Measurements from ENCODE around the gene PCP2.
"Not testable (repeated sequence)": the region's sequence is repeated elsewhere in the genome, so short reads cannot be mapped to it uniquely, and the experiment has no call there.

The PCP2 gene

DNA sequence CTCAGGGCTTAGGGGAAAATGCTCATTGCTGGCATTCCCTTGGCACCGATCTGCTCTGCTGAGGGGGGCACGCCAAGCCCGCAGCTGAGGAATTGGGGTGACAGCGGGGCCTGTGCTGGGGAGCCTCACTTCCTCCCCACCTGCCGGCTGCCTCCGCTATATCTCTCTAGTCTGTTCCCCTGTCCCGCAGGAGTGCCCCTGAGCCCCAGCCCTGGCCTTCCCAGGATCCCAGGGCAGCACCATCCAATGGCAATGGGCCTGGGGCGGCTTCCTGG is 12.8 kb upstream of the PCP2 start:
- Mint-ChIP-seq H3K4me3 (no peak overlapping the region), H3K4me1 (peaks cover 5% of the 10 kb centered on the region), H3K9me3 (no peaks in the 10 kb centered on the region), H3K27ac (no peak overlapping the region), H3K27me3 (no peaks in the 10 kb centered on the region), H3K36me3 (peaks cover 59% of the 10 kb centered on the region)
- no peak for ATAC-seq

DNA sequence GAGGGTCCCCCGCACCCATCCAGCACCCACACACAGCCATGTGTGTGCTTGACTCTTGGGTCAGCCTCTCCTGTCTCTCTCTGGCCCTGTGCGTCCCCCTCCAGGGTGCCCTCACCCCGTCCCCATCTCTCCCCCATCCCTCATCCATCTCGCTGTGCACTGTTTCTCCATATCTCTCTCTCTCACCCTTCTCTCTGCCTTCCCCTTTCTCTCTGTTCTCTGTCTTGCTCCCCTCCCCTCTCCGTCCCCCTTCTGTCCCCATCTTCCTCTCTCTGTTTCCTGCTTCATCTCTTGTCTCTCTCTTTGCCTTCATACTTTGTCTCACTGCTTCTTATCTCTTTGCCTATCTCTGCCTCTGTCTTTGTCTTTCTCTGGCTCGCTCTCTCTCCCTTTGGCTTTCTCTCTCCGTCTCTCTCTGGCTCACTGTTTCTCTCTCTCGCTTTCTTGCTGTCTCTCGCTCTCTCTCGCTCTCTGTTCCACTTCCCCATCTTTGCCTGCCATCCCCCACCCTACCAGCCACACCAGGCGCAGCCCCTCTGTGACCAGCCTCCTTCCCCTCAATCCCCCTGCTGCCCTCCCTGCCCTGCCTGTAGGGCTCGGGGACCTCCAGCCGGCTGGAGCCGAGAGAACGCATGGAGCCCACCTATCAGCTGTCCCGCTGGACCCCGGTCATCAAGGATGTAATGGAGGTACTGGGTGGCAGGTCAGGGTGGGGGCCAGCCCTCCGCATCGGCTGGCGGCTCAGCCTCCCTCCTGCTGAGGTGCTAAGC is 12.3 kb upstream of the PCP2 start:
- Mint-ChIP-seq H3K27me3 (no peaks in the 10 kb centered on the region), H3K4me3 (no peak overlapping the region), H3K9me3 (no peaks in the 10 kb centered on the region), H3K27ac (no peak overlapping the region), H3K36me3 (peaks cover 60% of the 10 kb centered on the region), H3K4me1 (peaks cover 5% of the 10 kb centered on the region)
- ATAC-seq, result no peak

DNA sequence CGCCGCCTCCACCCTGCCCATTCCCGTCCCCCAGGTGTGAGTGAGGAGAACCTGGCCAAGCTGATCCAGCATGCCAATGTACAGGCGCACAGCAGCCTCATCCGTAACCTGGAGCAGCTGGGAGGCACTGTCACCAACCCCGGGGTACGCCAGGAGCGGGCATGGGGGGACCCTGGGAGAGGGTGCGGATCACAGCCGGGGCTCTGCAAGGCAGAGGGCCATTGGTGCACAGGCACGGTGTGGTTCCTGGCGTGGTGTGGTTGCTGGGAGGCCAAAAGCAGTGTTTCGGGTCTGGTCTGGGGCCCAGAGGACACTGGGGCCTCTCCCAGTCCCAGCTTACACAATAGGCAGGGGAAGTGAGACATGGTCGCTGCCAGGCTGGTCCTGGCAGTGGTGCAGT is 11.6 kb upstream of the PCP2 start:
- ATAC-seq, result no peak
- H3K4me1 Mint-ChIP-seq, result peaks cover 7% of the 10 kb centered on the region
- no peak overlapping the region for H3K27ac Mint-ChIP-seq
- no peak overlapping the region for H3K4me3 Mint-ChIP-seq
- H3K27me3 Mint-ChIP-seq, result no peaks in the 10 kb centered on the region
- peaks cover under 1% of the 10 kb centered on the region for H3K9me3 Mint-ChIP-seq
- peaks cover 63% of the 10 kb centered on the region for H3K36me3 Mint-ChIP-seq

DNA sequence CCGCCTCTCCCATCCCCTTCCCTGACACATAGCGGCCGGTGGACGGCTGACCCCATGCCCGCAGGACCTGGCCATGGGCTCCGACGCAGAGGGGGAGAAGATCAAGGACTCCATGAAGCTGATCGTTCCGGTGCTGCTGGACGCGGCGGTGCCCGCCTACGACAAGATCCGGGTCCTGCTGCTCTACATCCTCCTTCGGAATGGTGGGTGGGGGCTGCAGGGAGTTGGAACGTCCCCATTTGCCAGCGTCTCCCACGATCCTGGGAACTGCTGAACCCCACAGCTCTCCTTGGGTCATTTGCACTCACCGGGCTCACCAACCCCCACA is 11.0 kb upstream of the PCP2 start:
- Mint-ChIP-seq H3K9me3 (peaks cover 4% of the 10 kb centered on the region), H3K36me3 (peaks cover 70% of the 10 kb centered on the region), H3K4me1 (peaks cover 13% of the 10 kb centered on the region), H3K4me3 (no peak overlapping the region), H3K27me3 (no peaks in the 10 kb centered on the region), H3K27ac (no peak overlapping the region)
- no peak for ATAC-seq

DNA sequence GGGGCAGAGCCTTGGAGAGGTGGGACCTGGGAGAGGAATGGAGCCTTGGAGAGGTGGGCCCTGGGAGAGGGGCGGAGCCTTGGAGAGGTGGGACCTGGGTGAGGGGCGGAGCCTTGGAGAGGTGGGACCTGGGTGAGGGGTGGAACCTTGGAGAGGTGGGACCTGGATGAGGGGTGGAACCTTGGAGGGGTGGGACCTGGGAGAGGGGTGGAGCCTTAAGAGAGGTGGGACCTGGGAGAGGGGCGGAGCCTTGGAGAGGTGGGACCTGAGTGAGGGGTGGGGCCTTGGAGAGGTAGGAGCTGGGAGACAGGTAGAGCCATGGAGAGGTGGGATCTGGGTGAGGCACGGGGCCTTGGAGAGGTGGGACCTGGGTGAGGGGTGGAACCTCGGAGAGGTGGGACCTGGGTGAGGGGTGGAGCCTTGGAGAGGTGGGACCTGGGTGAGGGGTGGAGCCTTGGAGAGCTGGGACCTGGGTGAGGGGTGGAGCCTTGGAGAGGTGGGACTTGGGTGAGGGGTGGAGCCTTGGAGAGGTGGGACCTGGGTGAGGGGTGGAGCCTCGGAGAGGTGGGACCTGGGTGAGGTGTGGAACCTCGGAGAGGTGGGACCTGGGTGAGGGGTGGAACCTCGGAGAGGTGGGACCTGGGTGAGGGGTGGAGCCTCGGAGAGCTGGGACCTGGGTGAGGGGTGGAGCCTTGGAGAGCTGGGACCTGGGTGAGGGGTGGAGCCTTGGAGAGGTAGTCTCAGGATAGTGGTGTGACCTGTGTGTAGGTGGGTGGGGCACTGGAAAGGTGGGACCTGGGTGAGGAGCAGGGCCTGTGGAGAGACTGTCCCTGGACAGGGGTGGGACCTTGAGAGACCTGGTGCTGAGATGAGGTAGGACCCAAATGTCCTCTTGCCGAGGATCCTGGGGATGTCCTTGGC is 10.4 kb upstream of the PCP2 start:
- not testable (repeated sequence) for H3K9me3 Mint-ChIP-seq, H3K4me3 Mint-ChIP-seq, ATAC-seq, H3K27me3 Mint-ChIP-seq, H3K27ac Mint-ChIP-seq
- Mint-ChIP-seq H3K36me3 (peaks cover 75% of the 10 kb centered on the region), H3K4me1 (peaks cover 20% of the 10 kb centered on the region)

DNA sequence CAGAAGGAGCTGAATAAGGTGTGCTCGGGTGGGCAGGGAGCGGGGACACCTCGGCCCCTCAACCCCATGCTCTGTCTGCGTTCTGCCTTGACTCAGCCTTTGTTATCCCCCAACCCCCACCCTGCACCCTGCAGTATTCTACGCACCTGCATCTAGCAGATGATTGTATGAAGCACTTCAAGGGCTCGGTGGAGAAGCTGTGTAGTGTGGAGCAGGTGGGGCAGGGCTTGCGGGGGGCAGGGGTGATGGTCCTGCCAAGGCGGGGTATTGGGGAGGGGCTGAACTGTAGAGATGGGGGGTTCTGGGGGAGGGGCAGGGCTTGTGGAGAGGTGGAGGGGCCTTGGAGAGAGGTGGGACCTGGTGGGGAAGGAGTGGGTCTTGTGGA is 9.5 kb upstream of the PCP2 start:
- H3K27ac Mint-ChIP-seq, result no peak overlapping the region
- no peak overlapping the region for H3K4me3 Mint-ChIP-seq
- H3K27me3 Mint-ChIP-seq, result no peaks in the 10 kb centered on the region
- peaks cover 75% of the 10 kb centered on the region for H3K36me3 Mint-ChIP-seq
- H3K4me1 Mint-ChIP-seq, result peaks cover 28% of the 10 kb centered on the region
- ATAC-seq, result no peak
- H3K9me3 Mint-ChIP-seq, result peaks cover 4% of the 10 kb centered on the region

DNA sequence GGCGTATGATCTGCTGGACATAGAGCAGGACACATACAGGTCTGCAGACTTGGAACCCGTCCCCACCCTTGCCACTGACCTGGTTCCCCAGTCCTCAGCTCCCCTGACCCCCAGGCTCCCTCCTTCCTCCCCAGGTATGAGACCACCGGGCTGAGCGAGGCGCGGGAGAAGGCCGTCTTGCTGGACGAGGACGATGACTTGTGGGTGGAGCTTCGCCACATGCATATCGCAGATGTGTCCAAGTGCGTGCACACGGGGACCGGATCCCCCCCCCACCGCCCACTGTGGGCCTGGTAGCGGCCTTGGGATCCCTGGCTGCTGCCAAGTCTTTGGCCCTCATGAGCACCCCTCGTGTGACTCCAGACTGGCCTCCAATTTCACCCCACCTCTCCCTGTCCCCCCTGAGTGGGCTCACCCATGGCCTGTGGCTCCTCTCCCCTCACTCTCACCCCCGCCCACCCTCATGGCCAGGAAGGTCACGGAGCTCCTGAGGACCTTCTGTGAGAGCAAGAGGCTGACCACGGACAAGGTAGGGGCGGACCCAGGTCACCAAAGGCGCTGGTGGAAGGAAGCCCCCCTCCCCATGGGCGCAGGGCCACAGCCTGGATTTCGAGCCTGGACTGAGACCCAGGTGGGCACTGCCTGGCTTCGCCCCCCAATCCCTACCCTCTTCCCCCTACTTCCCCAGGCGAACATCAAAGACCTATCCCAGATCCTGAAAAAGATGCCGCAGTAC is 8.9 kb upstream of the PCP2 start:
- Mint-ChIP-seq H3K4me1 (peaks cover 34% of the 10 kb centered on the region), H3K4me3 (no peak overlapping the region), H3K27ac (no peak overlapping the region), H3K36me3 (peaks cover 70% of the 10 kb centered on the region), H3K27me3 (no peaks in the 10 kb centered on the region), H3K9me3 (peaks cover 4% of the 10 kb centered on the region)
- no peak for ATAC-seq

DNA sequence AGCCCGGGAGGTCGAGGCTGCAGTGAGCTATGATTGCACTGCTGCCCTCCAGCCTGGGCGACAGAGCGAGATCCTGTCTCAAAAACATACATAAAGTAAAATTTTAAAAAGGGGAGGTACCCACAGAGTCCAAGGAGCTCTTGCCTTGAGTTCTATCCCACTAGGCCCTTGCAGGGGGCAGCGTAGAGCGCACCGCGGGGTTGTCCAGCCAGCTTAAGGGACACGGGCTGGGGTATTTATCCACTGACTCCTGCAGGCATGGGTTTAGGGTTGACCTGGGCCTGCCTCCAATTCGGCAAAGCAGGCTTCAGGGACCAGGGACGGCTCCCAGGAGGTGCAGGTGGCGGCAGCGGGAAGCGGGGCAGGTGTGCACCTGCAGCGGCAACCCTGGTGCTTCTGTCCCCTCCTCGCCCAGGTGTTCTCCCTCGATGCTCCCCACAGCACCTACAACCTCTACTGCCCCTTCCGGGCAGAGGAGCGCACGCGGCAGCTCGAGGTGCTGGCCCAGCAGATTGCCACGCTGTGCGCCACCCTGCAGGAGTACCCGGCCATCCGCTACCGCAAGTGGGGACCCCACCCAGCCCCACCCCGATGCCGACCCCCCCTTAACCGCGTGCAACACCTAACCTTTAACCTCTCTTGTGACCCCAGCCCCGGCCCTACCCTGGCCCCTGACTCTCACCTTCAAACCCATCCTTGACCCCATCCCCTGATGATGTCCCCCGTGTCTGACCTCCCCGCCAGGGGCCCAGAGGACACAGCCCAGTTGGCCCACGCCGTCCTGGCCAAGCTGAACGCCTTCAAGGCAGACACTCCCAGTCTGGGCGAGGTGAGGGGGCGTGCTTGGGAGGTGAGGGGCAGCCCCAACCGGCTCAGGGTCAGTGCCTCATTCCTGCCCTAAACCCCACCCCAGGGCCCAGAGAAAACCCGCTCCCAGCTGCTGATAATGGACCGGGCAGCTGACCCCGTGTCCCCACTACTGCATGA is 8.1 kb upstream of the PCP2 start:
- H3K27ac Mint-ChIP-seq, result no peak overlapping the region

DNA sequence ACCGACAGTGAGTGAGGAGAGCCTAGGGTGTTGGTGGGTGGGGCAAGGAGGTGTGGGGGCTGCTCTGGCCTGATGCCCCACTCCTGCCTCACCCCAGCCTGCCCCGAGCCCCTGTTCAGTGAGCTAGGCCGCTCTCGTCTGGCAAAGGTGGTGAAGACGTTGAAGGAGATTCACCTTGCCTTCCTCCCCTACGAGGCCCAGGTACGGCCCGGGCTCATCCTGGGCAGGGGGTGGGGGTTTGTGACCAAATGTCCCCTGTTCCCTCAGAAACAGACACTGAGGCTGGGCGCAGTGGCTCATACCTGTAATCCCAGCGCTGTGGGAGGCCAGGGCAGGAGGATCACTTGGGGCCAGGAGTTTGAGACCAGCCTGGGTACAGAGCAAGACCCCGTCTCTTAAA is 7.3 kb upstream of the PCP2 start:
- peaks cover 46% of the 10 kb centered on the region for H3K4me1 Mint-ChIP-seq
- no peak for ATAC-seq
- no peaks in the 10 kb centered on the region for H3K27me3 Mint-ChIP-seq
- peaks cover 4% of the 10 kb centered on the region for H3K9me3 Mint-ChIP-seq
- H3K27ac Mint-ChIP-seq, result no peak overlapping the region
- no peak overlapping the region for H3K4me3 Mint-ChIP-seq
- H3K36me3 Mint-ChIP-seq, result peaks cover 58% of the 10 kb centered on the region

More for the DNA sequence above, 8.1 kb upstream of the PCP2 start:
- Mint-ChIP-seq H3K4me1 (peaks cover 39% of the 10 kb centered on the region), H3K27me3 (no peaks in the 10 kb centered on the region), H3K9me3 (peaks cover 4% of the 10 kb centered on the region), H3K36me3 (peaks cover 66% of the 10 kb centered on the region), H3K4me3 (no peak overlapping the region)
- ATAC-seq, result no peak

DNA sequence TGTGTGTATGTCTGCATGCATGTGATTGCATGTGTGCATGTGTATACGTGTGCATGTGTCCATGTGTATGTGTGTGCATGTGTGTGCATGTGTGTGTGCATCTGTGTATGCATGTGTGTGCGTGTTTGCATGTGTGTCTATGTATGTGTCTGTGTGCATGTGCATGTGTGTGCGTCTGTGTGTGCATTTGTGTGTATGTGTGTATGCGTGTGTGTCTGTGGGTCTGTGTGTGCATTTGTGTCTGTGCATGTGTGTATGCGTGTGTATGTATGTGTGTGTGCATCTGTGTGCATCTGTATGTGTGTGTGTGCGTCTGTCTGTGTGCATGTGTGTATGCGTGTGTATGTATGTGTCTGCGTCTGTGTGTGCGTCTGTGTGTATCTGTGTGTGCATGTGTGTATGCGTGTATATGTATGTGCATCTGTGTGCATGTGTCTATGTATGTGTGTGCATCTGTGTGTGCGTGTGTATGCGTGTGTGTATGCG is 6.4 kb upstream of the PCP2 start:
- ATAC-seq, result no peak
- no peak overlapping the region for H3K4me3 Mint-ChIP-seq
- no peaks in the 10 kb centered on the region for H3K27me3 Mint-ChIP-seq
- peaks cover 52% of the 10 kb centered on the region for H3K36me3 Mint-ChIP-seq
- peaks cover 52% of the 10 kb centered on the region for H3K4me1 Mint-ChIP-seq
- no peak overlapping the region for H3K27ac Mint-ChIP-seq
- H3K9me3 Mint-ChIP-seq, result peaks cover 4% of the 10 kb centered on the region

DNA sequence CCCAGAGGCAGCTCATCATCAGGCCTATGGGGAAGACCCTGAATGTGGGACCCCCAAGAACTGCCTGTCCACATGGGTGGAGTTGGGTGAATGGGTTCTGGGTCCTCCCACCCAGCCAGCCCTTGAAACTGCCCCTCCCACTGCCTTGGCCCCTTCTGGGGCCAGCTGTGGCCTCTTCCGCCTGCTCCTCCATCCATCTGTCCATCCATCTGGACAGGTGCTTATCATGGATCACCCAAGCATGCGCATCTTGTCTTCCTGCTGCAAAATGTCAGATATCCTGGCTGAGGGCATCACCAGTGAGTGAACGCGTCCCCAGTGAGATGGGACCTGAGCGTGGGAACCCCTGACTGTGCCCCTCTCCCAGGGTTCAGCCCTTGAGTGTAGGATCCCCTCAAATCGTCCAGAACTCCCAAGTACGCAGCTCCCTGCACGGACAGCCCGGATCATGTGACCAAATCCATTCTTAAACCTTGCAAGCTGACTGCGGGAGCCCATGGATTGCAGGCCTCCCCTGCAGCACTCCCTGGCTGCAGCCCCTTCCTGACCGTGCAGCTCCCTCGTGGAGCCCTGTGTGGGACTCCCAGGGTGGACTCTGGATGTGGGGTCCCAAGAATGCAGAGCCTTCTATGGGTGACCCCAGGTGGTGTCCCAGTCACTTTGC is 5.4 kb upstream of the PCP2 start:
- Mint-ChIP-seq H3K36me3 (peaks cover 43% of the 10 kb centered on the region), H3K27me3 (no peaks in the 10 kb centered on the region), H3K27ac (no peak overlapping the region), H3K9me3 (peaks cover 4% of the 10 kb centered on the region), H3K4me1 (peaks cover 55% of the 10 kb centered on the region), H3K4me3 (no peak overlapping the region)
- no peak for ATAC-seq

DNA sequence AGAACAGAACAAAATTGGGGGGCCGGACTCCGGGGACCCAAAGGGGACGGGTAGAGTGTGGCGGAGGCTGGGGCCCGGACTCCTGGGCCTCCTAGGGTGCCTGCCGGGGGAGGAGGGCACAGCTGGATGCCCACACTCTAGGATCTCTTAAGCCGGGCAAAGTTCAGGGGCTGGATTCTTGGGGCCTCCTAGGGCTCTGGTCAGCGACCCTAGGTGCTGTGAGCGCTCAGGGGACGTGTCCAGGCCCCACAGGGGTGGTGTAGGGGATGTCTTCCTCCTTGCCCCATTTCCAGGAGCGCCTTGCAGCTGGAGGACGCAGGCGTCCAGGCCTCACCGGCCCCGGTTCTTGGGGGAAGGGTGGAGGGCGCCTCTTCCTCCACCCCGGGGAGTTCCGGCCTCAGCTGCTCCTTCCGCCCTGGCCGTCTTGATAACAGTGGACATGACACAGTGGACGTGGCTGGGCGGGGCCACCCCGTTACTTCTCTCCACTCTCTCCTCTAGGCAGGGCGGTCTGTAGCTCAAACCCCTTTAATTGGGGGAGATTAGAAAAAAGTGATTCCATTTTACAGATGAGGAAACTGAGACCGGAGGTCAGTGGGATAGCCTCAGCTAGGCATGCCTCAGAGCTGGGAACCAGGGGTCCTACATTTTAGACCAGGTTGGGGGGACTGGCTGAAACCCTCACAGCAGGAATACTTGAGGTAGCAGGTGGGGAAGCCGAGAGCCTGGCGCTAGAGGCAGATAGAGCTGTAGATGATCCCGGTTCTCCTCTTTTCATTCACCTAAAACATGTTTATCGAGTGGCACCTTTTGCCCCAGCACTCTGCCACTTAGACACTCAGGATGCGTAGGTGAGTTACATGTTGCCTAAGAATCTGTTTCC is 4.1 kb upstream of the PCP2 start:
- H3K27ac Mint-ChIP-seq, result peak overlapping the region; percentile 97
- peaks cover 35% of the 10 kb centered on the region for H3K36me3 Mint-ChIP-seq
- H3K9me3 Mint-ChIP-seq, result peaks cover 4% of the 10 kb centered on the region
- ATAC-seq, result peak; percentile 1
- H3K27me3 Mint-ChIP-seq, result no peaks in the 10 kb centered on the region
- H3K4me3 Mint-ChIP-seq, result peak overlapping the region; percentile 91
- peaks cover 57% of the 10 kb centered on the region for H3K4me1 Mint-ChIP-seq

DNA sequence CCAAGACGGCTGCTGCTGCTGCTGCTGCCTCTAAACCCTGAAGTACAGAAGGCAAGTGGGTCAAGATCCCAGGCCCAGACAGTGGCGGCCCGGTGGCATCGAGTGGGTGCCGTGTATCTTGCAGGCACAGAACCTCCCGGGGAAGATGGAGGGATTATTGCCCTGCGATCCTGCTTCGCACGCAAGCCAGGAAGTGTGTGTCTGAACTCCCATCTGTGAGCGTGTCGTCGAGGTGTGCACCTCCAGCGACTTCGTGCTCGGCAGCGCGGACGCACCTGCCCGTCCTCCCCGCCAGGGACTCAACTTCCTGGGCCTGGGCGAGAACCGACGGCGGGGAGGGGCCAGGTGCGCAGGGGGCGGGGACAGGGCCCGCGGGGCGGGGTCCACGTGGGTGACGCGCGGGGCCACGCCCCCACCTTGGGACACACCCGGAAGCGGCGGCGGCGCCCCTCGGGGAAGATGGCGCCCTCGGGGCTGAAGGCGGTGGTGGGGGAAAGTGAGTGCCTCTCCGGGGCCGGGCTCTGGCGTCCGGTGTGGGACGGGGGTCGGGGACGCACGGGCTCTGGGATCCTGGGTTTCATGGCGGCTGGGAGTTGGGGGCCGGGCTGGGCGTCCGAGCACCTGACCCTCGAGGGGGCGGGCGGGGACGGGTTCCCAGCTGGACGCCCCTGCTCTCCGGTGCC is 3.3 kb upstream of the PCP2 start, which contains the start of gene STXBP2:
TSS of gene STXBP2 (plus strand) at position 420 of the 683 bp plus-strand sequence. CDS start at position 460, 40 bp downstream.
- H3K36me3 Mint-ChIP-seq, result peaks cover 35% of the 10 kb centered on the region
- peak within 1 kb of the TSS; percentile 91 for H3K4me3 Mint-ChIP-seq
- peak; percentile 96 for ATAC-seq
- no peaks in the 10 kb centered on the region for H3K27me3 Mint-ChIP-seq
- peaks cover 4% of the 10 kb centered on the region for H3K9me3 Mint-ChIP-seq
- peak within 1 kb of the TSS; percentile 97 for H3K27ac Mint-ChIP-seq
- H3K4me1 Mint-ChIP-seq, result peaks cover 55% of the 10 kb centered on the region

All from stimulated activated memory B cell treated with anti-CD40 and anti-IgM and Interleukin-4, amounts not matched to agents 10 μg/mL and 1 μg/mL and 100 μg/mL, for 72 hours (primary cell).